Lung (tissue), 12 donors: ENCODE results near the gene TTC17. TPM values are rescaled to one million over a fixed set of nuclear protein-coding genes. Genes with fewer than 3 reads are reported as not detected.

ENCODE experiments used
- ATAC-seq: fragments of 200-7000 bp; cut with Tn5 transposase; one replicate; pipeline ENCODE4 v1.9.1; 2020; ENCODE audit warnings: moderate number of reproducible peaks; ENCODE audit not compliant: insufficient read depth, low FRiP score
- DNase-seq, 3 donors: peaks; one replicate each; pipeline ENCODE4 v3.0.0-alpha.2; 2013 to 2017
- H3K27ac ChIP-seq, 2 donors: one replicate each; pipeline ENCODE4 v1.5.1; 2013; ENCODE audit warnings: mild to moderate bottlenecking in 2 of 2, moderate library complexity in 2 of 2, control low read depth in 1 of 2, inconsistent platforms in 1 of 2, low read depth in 1 of 2, low read length in 1 of 2
- H3K27me3 ChIP-seq, 3 donors: one replicate each; pipeline ENCODE4 v1.5.1; 2013; ENCODE audit warnings: low read length in 2 of 3; ENCODE audit not compliant: control insufficient read depth in 3 of 3, insufficient read depth in 3 of 3
- H3K36me3 ChIP-seq, 4 donors: one replicate each; pipeline ENCODE4 v1.5.1; 2013; ENCODE audit warnings: low read length in 4 of 4, mild to moderate bottlenecking in 1 of 4, moderate library complexity in 1 of 4; ENCODE audit not compliant: control insufficient read depth in 4 of 4, insufficient read depth in 4 of 4
- H3K4me1 ChIP-seq, 5 donors: one replicate each; pipeline ENCODE4 v1.5.1; 2013; ENCODE audit warnings: low read length in 5 of 5, mild to moderate bottlenecking in 2 of 5, moderate library complexity in 1 of 5; ENCODE audit not compliant: control insufficient read depth in 5 of 5, insufficient read depth in 5 of 5
- H3K4me3 ChIP-seq: one replicate; pipeline ENCODE4 v1.5.1; 2013; ENCODE audit warnings: mild to moderate bottlenecking, control low read depth, moderate library complexity
- H3K9ac ChIP-seq, 2 donors: one replicate each; pipeline ENCODE4 v1.5.1; 2013; ENCODE audit warnings: low read length in 2 of 2, control low read depth in 1 of 2; ENCODE audit not compliant: insufficient read depth in 1 of 2
- H3K9me3 ChIP-seq, 4 donors: one replicate each; pipeline ENCODE4 v1.5.1; 2013; ENCODE audit warnings: low read length in 3 of 4, mild to moderate bottlenecking in 1 of 4, moderate library complexity in 1 of 4; ENCODE audit not compliant: control insufficient read depth in 4 of 4, insufficient read depth in 3 of 4
- WGBS, 2 donors: extraction: QIAGEN DNeasy Blood & Tissue Kit; methylation state at CpG; one replicate each; pipeline ENCODE4 v1.1.7; 2013; 5-methylcytosine and 5-hydroxymethylcytosine counted together
- polyA plus RNA-seq, 2 donors: library from polyadenylated mRNA; stranded (reverse); fragments of 200-250 nt; gene quantifications; one replicate each; pipeline ENCODE4 v1.2.1, GENCODE V29; 2013
- total RNA-seq, 2 donors: library from RNA; depleted of rRNA in 1 of 2; stranded (reverse); fragments of >200 nt in 1 of 2; gene quantifications; one replicate each; pipeline ENCODE4 v1.2.1, GENCODE V29; 2014 to 2021
- TF ChIP-seq, protein P1 (sequence below): IDR thresholded peaks from 2 replicates; pipeline ENCODE4 v1.5.1; 2012; ENCODE audit warnings: mild to moderate bottlenecking; ENCODE audit errors: control extremely low read depth, extremely low read depth
- donor health status: control.
- donor health status: control.
- donor health status: Bipolar disorder and iron deficiency.
- donor health status: healthy.
- donor health status: DM: yes; HTN: yes; CAD: no.

The TTC17 gene
- total and polyA plus RNA-seq, 4 donors: 30.7 to 218 (median 55.5) TPM

DNA sequence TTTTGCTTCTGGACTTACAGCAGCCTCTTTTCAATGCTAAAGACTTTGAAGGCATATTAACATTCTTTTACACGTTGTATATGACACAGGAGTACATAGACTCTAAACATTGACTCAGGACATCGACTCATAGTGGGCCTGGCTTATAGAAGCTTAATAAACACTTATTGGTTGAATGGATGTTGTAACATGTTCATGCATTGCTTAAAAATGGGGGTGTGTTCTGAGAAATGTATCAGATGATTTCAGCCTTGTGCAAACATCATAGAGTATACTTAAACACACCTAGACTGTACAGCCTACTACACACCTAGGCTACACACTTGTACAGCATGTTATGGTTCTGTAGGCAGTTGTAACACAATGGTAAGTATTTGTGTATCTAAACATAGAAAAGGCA is 17.9 kb downstream of the TTC17 start:
- ATAC-seq (peak; percentile 87), DNase-seq (no peak)
- TF ChIP-seq, protein P1, sequence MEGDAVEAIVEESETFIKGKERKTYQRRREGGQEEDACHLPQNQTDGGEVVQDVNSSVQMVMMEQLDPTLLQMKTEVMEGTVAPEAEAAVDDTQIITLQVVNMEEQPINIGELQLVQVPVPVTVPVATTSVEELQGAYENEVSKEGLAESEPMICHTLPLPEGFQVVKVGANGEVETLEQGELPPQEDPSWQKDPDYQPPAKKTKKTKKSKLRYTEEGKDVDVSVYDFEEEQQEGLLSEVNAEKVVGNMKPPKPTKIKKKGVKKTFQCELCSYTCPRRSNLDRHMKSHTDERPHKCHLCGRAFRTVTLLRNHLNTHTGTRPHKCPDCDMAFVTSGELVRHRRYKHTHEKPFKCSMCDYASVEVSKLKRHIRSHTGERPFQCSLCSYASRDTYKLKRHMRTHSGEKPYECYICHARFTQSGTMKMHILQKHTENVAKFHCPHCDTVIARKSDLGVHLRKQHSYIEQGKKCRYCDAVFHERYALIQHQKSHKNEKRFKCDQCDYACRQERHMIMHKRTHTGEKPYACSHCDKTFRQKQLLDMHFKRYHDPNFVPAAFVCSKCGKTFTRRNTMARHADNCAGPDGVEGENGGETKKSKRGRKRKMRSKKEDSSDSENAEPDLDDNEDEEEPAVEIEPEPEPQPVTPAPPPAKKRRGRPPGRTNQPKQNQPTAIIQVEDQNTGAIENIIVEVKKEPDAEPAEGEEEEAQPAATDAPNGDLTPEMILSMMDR: no peak
- no peak overlapping the region for H3K9ac ChIP-seq
- 58 to 80% methylated on average over 2 of the region's 2 CpGs for WGBS, 2 donors
- no peaks in the 10 kb centered on the region for H3K27me3 ChIP-seq
- H3K4me1 ChIP-seq: peaks cover 0 to 5% (median 0%) of the 10 kb centered on the region in 5 donors
- H3K36me3 ChIP-seq: peaks cover 2 to 4% (median 3%) of the 10 kb centered on the region in 4 donors
- no peaks in the 10 kb centered on the region for H3K9me3 ChIP-seq
- no peak overlapping the region for H3K4me3 ChIP-seq
- no peak overlapping the region for H3K27ac ChIP-seq

DNA sequence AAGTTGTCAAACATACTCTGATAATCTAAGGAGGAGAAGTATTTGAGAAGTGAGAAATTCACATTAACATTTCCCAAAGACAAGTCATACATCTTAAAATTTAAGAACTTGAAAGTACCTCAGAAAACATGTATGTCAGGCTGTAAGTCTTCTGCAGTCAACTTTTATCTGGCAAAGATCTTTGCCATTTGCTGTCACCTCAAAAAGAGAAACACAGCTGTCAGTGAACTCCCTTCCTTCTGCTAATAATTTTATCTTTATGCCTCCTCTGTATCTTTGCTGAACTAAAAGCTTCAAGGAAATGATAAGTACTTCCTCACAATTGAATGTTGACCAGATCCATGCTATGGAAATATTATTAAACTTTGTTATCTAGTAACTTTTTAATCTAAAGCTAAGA is 18.7 kb downstream of the TTC17 start:
- Histone ChIP-seq H3K9ac (no peak overlapping the region), H3K27me3 (no peaks in the 10 kb centered on the region), H3K9me3 (no peaks in the 10 kb centered on the region), H3K27ac (no peak overlapping the region), H3K36me3 (peaks cover 0 to 6% (median 3%) of the 10 kb centered on the region in 4 donors), H3K4me3 (no peak overlapping the region), H3K4me1 (peaks cover 0 to 5% (median 0%) of the 10 kb centered on the region in 5 donors)
- DNase-seq (peak in 1 of 3 donors; percentile 8), ATAC-seq (no peak)
- TF ChIP-seq, protein P1: no peak

DNA sequence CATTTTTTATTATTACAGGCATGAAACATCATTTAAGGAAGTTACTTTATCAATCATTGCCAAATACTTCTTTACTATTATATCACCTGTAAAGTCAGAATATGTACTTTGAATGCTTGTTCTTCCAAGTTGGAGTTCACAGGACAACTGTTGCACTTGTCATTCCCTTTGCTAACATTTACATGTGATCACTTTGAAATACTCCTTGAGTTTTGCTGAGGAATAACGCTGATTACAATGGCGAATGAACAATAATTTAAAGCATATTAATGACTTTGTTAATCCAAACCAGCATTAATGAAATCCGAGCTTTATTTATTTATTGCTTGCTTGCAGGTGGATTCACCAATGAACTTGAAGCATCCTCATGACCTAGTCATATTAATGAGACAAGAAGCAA is 20.2 kb downstream of the TTC17 start:
- WGBS, 2 donors: 94 to 96% methylated on average over 3 of the region's 3 CpGs
- Histone ChIP-seq H3K4me1 (peaks cover 0 to 5% (median 0%) of the 10 kb centered on the region in 5 donors), H3K27ac (no peak overlapping the region), H3K27me3 (no peaks in the 10 kb centered on the region), H3K36me3 (peaks cover 0 to 6% (median 3%) of the 10 kb centered on the region in 4 donors), H3K9ac (no peak overlapping the region), H3K4me3 (no peak overlapping the region), H3K9me3 (no peaks in the 10 kb centered on the region)
- DNase-seq: no peak
- TF ChIP-seq, protein P1: no peak
- ATAC-seq: no peak

DNA sequence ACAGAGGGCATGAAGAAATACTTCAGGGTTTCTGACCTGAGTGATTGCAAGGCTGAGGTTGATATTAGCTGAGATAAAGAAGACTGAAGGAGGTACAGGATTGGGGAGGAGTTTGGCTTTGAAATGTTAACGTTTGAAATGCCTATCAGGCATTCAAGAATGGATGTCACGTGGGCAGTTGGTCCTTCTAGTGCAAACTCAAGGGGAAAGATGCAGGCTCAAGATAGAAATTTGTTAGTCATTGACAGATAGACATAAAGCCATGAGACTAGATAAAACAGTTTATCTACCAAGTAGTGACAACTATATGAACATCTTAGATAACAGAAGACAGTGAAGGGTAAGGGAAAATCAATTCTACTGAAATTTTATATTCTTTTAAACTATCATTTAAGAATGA is 23.1 kb downstream of the TTC17 start:
- Histone ChIP-seq H3K27ac (no peak overlapping the region), H3K27me3 (no peaks in the 10 kb centered on the region), H3K4me1 (no peaks in the 10 kb centered on the region), H3K36me3 (peaks cover 0 to 6% (median 6%) of the 10 kb centered on the region in 4 donors), H3K9me3 (no peaks in the 10 kb centered on the region), H3K9ac (no peak overlapping the region), H3K4me3 (no peak overlapping the region)
- ATAC-seq (no peak), DNase-seq (no peak)
- 62 to 79% methylated on average over 2 of the region's 2 CpGs for WGBS, 2 donors
- TF ChIP-seq, protein P1: no peak
